ENCODE data around the gene OPA3. TPM values are rescaled to one million over a fixed set of nuclear protein-coding genes. Genes with fewer than 3 reads are reported as not detected.
A peak's percentile ranks its signal among the peaks of the same experiment; 100 is the strongest.
"Not testable (repeated sequence)": the region's sequence is repeated elsewhere in the genome, so short reads cannot be mapped to it uniquely, and the experiment has no call there.

OPA3 gene
- 9.6 TPM for polyA plus RNA-seq (2013, experiment 1 of 2; ENCODE audit: insufficient read length)
- 9.1 TPM for polyA plus RNA-seq (2013, experiment 2 of 2; ENCODE audit: insufficient read length)

- peak; percentile 100 for DNase-seq
Measured at GRCh38 chr19:45584332-45585157, at the start of gene OPA3. Gene OPA3, minus strand, starts transcription at chr19:45584802. Its CDS starts 38 bp downstream, at chr19:45584764.

DNA sequence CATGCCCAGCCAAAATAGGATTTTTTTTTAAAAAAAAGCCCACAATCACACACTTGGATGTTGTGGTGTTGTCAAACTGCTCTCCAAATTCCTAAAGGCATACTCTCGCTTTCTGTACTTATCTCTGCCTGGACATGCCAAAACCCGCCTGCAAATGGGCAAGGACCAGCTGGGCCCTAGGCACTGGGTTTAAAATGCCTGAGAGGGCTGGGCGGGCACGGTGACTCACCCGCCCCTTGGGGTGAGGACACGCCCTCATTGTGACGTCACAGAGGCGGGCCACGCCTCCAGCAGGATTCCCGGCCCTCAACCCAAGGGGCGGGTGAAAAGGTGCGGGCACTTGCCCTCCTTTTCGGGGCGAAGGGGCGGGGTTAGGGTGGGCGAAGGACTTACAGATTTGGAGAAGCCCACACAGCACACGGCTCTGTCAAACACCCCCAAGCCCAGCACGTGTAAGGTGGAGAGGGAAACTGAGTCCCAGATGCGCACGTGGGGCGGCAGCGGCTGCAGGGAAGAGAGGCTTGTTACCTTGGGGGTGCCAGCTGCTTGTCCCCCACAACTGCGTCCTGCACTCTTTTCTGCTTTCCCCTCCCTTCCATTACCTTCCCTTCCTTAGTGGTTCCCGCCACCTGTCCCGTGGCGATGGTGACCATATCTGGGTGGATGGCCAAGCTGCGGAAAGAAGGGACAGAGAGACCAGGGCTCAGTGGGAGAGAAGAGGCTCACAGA, 48.0 kb upstream of the OPA3 start:
- peak; percentile 92 for DNase-seq

GRCh38 chr19:45630463-45630862, 45.9 kb upstream of the OPA3 start:
- DNase-seq, result peak; percentile 95

DNA sequence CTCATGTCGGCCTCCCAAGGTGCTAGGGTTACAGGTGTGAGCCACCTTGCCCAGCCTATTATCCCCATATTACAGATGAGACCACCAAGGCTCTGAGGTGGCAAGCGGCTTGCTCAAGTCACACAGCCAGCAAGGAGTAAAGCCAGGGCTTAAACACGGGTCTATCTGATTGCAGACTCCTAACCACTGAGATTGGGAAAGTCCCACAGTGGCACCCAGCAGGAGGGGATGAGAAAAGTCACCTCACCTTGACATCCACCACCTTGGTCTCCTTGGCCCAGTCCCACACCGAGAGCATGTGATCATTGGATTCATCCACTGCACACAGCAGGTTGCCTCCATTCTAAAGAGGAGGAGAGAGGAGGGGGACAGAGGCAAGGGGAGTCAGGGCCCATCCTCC, 45.1 kb upstream of the OPA3 start:
- no peak for DNase-seq

GRCh38 chr19:45628219-45628618, 43.6 kb upstream of the OPA3 start:
- DNase-seq, result not testable (repeated sequence)

DNA sequence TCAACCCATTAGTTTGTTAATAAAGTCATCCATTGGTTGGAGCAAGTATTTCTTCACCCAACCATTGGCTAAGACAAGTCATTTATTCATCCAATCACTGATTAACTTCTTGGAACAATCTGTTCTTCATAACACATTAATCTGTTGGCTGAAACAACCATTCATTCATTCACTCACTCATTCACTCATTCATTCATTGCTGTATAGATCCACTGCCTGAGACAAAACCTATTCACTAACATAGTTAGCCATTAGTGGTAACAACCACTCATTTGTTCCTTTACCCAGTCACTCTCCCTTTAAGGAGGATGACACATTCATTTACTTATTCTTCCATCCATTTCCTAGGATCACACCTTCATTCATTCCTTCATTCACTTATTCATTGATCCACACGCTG, 39.4 kb upstream of the OPA3 start:
- no peak for DNase-seq

- DNase-seq, result no peak
Measured at GRCh38 chr19:45621976-45622503, 37.4 kb upstream of the OPA3 start.

GRCh38 chr19:45621389-45621788, 36.8 kb upstream of the OPA3 start:
- DNase-seq, result no peak

- DNase-seq, result no peak
Measured at GRCh38 chr19:45616704-45617017, 32.1 kb upstream of the OPA3 start.

DNA sequence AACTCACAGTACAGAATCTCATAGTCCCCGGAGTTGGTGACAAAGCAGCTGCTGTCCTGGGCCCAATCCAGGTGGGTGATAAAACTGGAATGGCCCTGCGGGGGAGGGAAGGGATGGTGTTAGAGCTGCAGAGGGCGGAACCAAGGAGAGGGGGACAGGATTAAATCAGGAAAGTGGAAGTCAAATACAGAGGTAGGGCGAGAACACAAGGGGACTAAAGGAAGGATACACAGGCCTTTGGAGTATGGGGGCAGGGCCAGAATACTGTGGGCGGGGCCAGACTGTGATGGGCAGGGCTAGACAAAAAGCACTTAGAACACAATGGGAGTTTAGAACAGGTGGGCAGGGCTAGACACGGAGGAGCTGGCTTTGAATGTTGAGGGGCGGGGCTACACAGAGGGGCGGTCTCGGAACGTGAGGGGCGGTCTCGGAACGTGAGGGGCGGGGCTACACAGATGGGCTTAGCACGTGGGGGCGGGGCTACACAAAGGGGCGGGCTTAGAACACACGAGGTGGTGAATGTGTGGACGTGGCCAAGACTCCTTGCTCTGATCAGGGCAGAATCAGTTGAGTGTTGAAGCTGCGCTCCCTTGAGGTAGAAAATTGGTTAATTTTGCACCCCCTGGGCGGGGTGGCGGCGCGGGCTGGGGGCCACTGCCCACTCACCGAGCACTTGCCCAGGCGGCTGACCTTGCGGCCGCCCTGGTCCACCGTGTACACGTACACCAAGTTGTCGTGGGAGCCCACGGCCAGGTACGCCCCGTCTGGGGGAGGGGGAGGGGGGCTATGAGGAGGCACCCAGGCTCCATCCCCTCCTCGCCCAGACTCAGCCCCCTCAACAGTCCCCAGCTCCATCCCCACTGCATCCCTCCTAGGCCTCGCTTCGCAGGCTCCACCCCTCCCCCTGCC, 31.4 kb upstream of the OPA3 start:
- DNase-seq, result peak; percentile 89

GRCh38 chr19:45615056-45615455, 30.5 kb upstream of the OPA3 start:
- DNase-seq, result not testable (repeated sequence)

DNA sequence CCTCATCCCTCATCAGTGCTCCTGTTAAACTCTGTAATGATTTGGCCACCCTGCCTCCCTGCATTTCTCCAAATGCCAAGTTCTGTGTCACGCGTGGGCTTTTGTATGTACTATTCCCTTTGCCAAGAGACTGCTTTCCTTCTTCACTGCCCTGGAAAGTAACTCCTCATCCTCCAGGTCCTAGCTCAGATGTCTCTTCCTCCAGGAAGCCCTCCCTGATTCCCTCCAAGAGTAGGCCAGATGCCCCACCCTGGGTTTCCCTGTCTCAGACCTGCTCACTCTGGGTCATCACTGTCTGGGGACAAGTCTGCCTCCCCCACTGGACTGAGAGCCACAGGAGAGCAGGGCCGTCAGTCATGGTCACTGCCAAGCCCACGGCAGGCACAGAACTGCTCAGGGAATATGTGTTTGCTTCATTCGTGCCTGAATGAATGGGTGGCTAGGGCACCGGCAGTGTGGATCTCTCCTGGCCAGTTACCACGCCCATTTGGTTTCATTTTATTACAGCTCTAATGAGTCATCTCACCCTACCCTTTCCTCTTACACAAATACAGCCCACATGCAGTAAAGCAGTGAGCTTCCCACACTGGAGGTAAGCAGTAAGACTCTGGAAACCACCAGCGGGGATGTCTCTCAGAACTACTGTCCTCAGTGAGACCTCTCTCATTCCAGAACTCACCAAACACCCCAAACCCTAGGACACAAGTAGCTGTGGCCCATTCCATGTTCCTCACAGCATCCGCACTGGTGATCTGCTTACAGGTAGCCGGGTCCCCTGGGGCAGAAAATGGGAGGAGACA, 29.5 kb upstream of the OPA3 start:
- DNase-seq, result peak; percentile 76

DNA sequence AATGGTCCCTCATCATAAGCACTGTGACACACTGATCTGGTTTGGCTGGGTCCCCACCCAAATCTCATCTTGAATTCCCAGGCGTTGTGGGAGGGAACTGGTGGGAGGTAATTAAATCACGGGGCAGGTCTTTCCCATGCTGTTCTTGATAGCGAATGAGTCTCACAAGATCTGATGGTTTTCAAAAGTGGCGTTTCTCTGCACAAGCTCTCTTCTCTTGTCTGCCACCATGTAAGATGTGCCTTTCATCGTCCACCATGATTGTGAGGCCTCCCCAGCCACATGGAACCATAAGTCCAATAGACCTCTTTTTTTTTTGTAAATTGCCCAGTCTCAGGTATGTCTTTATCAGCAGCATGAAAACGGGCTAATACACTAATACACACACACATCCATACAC, 24.3 kb upstream of the OPA3 start:
- no peak for DNase-seq

DNA sequence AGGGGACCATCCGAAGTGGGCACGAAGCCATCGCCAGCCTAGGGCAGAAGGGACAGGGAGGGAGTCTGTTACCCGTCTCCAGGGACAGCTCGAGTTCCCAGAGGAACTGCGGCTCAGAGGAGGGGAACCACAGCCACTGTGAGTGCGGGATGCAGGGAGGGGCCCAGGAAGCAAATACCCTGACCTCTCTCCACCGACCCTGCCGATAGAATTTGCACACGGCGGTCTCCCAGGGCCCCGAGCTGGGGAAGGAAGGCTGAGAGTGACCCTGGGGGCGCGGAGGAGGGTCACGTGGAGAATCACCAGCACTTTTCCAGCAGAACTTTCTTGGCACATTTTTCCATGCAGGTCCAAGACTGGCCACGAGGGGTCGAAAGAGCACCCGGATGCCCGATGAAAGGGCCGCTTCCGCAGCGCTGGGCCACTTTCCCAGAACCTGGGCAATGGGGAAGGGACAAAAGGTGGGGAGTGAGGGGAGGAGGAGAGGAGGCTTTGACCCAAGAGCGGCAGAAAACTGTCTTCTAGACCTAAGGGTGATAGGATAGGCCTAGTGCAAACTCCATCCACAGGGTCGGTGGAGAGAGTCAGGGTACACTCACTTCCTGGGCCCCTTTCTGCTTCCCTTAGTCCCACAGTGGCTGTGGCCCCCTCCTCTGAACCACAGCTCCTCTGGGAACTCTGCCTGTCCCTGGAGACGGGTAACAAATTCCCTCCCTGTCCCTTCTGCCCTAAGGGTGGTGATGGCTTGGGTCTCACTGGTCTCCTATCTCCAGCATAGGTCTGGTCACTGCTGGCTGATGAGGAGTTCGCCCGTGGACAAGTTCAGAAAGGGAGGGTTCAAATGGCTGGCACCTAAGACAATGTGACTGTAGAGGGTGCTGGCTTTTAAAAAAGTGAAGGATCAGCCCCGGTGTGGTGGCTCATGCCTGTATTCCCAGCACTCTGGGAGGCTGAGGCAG, 22.7 kb upstream of the OPA3 start:
- peak; percentile 72 for DNase-seq

DNA sequence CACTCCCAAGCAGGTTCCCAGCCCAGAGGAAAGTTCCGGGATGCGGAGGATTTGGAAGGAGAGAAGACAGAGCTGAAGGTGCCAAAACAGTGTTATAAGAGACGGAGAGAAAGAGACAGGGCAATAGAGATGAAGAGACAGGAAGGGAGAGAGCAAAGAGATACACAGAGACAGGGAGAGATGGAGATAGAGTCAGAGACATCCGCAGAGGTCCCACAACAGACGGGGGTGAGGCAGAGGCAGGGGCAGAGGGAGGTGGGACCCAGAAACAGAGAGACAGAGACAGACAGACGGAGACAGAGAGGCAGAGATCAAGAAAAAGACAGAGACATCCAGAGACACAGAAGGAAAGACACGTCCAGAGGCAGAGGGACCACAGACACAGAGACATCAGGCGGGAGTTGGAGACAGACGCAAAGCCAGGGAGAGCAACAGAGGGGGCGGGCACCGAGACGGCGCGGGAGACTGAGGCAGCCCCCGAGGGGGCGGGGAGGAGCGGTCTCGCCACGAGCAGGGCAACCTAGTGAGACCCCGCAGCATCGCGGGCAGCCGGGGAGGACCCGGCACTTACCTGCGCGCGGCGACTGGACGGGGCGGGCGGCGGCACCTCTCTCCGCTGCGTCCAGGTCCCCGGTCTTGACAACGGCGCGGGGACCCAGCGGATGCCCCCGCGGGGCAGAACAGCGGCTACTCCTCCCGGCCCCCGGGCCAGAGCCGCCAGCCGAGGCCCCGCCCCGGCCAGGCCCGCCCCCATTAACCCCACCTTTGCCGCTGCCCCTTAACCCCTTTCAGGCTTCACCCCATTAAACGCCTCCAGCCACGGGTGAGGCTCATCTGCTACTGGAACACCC, 17.1 kb upstream of the OPA3 start, which contains the start of gene GPR4:
TSS of gene GPR4 (minus strand) at position 689 of the 851 bp plus-strand sequence. CDS start 10,346 bp downstream, outside the sequence.
- DNase-seq, result no peak

DNA sequence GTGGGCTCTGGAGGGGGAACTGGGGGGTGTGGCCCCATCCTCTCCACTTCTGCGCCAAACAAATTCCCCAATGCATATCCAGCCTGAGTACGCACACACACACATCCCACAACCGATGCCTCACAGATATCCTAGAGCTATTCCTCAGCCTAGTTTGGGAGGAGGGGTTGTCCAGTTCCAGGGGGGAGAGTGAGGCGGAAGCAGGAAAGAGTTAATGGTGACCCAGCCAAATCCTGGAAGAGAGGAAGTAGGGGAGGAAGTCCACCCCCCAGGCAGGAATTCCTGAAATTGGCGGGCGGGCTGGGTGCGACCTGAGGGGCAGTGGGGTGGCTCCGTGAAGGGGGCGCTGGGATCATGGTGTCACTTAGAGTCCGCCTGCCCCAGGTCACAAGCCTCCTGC, 16.5 kb upstream of the OPA3 start:
- no peak for DNase-seq

DNA sequence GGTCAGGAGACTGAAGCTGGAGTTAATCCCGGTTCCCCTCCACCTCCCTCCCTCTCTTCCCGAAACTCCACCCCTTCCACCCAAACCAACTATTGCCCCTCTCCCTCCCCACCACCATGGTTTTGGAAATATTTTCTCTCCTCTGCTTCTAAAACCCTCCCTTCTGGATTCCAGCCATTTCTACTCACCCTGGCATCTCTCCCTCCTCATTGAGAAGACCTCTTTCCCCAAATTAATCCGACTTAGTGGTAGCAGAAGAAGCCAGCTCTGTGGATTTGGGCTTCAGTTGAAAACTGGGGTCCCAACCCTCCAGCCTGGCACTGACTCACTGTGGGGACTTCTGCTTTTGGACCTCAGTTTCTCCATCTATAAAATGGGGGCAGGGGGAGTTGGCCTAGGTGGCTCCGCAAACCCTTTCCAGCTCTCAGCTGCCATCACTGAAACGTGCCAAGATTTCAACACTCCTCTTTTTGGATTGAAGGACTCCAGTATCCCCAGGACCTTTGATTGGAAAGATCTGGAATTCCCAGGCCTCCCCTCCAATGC, 15.8 kb upstream of the OPA3 start:
- no peak for DNase-seq

GRCh38 chr19:45599286-45599685, 14.7 kb upstream of the OPA3 start:
- no peak for DNase-seq
